ENCODE data around the gene CYTIP.

The CYTIP gene

DNA sequence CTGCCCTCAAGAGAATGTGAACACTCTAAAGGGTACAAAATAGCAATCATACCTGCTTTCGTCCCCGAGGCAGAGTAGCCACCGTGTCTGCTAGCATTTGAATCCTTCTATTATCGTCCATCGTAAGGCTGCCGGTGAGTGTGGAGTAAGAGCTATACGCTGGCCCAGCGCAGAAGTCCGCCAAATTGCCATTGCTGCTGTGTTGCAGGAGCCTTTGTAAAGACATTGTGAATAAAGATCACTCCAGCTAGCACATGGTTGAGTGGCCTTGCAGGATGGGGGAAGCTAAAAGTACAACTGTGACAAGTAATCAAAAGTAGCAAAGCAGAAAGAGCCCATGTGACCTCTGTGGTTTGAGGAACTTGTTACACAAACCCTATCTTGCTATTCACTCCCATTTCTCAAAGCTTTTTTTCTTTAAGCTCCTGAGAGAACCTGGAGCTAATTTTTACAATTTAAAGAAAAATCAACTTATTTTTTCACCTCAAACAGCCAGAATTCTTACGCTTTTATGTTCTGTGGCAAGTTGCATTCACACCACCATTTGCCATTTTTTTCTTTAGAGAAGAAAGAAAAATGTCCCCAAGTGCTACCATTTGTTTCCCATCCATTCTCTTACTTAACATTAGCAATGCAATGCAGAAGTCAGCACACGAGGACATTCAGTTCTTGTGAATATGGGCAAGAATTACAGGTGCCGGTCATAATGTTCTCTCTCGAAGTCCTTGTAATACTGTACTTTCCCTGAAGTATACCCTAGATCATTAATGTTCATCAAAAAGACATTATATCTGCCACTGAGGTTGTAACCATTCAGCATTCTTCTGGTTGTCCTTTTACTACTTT lies at the start of gene CYTIP:
Gene CYTIP (minus strand): TSS at position 295 of the 846 bp plus-strand sequence. CDS start 69 bp downstream, at position 226.
- peak; percentile 57 to 67 for DNase-seq

DNA sequence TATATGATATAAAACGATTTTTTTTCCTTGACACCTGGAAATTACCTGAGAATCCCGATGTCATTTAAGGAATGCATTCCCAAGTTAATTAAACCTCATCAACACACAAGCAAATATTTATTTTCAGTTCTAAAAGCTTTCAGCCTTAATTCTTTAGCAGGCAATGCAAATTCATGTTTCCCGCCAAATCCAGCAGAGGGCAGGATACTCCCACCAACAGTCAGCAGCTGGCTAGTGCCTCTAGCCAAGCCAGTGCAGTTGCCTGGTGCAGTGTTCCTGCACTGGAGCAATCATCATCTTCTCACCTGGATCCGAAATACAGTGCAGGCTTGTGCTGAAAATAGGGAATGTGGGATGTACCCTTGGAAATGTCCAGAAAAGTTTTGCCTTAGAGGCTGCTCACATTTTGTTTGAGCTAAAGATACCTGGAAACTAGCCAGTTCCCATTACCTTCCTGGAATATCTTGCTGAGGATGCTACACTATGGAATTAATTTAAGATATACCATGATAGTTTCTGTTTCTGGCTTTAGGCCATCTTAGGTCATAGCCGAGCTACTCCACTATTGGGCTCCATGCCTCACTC lies 48.4 kb upstream of the CYTIP start:
- peak; percentile 65 to 80 for DNase-seq

DNA sequence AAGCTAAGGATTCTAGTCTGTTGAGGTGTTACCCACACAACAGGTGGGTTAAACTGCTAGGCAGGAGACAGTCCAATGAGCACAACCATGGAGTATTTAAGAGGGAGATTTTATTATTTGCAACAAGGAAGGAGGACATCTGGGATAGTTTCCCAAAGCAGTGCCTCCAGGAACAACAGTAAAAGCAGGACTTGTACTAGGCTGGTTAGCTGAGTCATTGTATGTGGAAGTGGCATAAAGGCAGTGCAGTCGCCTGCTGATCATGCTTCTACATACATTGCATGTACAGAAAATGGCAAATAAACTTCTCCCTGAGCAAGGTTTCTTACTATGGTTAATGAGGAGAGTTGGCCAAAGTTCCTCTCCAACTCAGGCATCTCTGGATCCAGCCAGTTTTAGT lies 46.1 kb upstream of the CYTIP start:
- DNase-seq = no peak

DNA sequence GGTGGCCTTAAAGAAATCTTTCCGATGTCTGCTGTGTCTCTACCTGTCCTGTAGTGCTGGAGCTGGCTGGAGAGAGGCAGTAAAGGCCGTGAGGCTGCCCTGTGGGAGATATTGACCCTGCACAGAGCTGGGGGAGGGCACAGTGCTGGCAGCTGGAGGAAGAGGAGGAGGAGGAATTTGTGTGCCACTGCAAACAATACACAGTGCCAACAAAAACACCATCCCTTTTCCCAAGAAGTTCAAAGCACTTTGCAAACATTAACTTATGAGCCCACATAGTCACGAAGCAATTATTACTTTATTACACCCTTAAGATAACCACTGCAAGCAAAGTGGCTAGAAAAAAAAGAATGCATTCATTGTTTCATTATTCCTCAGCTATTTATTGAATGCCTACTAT lies 45.0 kb upstream of the CYTIP start:
- no peak for DNase-seq

DNA sequence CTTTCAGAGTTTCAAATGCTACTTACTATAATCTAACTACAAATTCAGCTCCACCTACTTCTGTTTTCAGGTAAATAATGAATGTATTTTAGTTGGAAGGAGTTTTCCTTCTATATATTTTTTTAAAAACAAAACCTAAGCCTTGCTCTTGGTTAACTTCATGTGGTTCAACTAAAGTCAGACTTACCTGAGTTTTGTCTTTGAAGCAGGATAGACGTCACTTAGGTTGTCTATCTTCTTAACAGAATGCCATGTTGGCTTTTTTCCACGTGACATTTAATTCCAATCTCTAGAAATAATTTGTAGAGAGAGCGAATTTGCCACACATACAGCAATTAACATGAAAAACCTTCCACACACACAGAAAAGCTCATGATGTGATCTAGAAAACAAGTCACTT lies 43.9 kb upstream of the CYTIP start:
- DNase-seq = no peak

DNA sequence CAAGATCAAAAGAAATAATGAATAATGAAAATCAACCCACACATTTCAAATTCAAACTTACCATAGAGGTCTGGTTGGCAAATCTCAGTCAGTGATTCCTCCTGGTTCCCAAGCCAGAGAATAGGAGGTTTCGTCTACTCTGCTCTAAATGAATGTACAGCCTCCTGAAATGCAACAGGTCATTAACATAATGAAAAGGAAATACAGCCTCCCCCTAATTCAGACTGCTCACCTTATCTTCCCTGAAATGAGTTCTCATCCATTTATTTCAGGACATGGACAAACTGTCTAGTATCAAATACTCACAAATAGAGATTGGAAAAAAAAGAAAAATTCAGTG lies 43.4 kb upstream of the CYTIP start:
- DNase-seq = no peak

DNA sequence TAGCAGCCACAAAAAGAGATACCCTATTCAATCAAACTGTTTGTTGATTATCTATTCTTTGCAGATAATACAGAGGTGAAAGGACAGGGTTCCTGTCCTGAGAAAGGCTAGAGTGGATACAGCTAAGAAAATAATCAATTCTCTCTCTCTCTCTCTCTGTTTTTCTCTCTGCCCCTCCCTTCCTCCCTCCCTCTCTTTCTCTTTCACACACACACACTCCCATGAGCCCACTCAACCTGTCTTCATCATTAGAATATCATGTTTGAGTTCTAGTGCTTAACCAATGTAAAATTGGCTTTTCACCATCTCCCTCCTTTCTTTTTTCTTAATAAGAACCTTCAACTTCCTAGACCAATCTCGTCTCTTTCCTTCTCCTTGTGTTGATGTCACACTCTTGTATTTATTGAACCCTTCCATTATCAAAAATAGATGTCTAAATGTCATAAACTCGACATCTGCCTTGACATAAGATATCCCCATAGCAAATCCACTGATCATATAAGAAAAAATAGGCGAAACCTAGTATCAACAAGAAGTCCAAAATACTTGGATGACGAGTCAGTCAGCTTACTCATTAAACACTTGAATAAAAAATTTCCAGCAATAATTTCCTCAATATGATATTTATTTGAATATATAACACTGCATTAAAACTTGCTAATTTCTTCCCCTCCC lies 42.8 kb upstream of the CYTIP start:
- DNase-seq = no peak

DNA sequence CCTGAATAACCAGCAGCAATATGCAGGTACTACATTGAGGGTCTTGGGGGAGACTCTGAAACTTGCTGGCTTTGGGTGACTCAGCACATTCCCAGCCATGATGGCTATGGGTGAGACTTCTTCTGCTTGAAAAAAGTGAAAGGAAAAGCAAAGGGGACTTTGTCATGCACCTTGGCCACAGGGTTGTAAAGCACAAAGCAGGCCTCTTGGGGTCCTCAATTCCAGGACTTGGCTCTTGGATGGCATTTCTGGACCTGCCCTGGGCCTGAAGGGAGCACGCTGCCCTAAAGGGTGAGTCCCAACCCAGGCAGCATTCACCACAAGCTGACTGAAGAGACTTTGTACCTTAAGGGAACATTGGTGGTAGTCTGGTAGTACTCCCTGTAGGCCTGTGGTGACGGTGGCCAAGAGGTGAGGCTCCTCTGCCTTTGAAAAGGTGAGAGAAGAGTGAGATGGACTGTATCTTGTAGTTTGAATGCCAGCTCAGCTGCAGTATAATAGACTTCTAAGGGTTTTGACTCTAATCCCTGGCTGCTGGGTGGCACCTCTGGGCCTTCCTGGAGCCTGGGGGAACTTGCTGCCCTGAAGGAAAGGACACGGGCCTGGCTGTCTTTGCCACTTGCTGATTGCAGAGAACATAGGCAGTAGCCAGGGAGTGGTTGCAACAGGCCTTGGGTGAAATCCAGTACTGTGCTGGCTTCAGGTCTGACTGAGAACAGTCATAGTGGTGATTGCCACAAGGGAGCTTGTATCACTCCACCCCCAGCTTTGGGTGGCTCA lies 36.5 kb upstream of the CYTIP start:
- DNase-seq = no peak

DNA sequence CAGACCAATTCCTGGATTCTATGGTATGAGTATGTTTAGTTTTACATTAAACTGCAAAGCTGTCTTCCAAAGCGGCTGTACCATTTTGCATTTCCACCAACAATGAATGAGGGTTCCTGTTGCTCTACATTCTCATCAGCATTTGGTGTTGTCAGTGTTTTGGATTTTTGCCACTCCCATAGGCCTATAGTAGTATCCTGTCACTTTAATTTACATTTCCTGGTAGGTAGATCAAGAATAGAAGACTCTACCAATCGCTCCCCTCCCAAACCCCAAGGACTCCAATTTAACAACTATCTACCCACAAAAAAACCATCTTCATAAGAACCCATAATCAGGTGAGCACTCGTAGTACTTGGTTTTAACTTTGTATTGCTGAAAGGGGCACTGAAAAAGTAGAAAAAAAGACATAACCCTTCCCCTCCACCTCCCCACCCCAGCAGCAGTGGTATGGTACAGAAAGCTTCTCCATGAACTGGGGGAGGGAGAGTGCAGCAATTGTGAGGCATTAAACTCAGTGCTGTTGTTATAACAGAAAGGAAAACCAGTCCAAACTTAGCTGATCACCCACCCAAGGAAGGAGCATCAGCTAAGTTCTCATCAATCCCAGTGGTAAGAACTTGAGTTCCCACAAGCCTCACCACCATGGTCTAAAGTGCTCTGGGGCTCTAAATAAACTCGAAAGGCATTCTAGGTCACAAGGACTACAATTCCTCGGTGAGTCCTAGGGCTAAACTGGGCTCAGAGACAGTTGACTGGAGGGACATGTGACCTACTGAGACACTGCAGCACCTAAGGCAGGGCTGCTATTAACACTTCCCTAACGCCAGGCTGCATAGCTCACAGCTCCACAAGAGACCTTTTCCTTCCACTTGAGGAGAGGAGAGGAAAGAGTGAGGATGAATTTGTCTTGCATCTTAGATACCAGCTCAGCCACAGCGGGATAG lies 35.5 kb upstream of the CYTIP start:
- no peak for DNase-seq

DNA sequence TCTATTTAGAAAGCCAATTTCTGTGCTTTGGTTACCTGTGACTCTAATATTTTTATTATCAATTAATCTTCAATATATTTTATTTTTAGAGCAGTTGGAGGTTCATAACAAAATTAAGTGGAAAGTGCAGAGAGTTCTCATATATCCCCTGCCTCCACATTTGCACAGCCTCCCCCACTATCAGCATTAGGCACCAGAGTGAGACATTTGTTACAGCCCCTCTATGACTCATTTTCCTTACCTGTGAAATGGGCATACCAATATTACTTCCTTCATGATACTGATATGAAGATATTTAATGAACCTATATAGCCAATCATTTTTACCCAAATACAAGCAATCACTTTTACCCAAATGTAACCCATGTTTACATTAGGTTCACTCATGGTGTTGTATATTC lies 34.0 kb upstream of the CYTIP start:
- DNase-seq = no peak

DNA sequence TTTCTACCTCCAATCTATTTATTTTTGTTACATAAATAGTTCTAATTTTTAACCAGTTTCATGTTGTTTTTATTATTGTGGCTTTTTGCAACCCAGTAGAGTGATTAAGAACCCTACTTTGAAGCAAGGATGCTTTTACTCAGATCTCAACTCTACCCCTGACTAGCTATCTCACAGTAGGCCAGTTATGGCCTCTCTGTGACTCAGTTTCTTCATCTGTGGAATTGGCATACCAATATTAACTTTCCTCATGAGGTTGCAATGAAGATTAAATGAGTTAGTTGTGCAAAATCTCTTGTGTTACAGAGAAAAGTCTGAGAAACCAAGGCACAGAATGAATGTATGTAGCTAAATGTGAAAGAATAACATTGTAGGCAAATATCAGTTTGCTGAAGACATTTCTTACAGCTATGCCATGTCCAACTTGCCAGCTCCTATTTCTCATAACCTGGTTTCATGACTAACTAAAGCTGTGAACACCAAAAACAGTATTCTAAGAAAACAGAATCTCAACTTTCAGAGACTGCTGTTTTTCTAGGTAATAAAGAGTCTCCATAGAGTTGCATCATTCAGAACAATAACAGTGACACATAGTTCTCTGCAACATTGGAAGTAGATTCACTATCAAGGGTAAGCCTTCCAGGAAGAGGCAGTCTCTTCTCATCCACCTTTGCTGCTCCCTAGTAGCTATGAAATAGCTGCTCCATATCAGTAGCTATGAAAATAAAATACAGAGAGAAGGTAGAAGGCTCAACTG lies 33.2 kb upstream of the CYTIP start:
- DNase-seq = no peak

DNA sequence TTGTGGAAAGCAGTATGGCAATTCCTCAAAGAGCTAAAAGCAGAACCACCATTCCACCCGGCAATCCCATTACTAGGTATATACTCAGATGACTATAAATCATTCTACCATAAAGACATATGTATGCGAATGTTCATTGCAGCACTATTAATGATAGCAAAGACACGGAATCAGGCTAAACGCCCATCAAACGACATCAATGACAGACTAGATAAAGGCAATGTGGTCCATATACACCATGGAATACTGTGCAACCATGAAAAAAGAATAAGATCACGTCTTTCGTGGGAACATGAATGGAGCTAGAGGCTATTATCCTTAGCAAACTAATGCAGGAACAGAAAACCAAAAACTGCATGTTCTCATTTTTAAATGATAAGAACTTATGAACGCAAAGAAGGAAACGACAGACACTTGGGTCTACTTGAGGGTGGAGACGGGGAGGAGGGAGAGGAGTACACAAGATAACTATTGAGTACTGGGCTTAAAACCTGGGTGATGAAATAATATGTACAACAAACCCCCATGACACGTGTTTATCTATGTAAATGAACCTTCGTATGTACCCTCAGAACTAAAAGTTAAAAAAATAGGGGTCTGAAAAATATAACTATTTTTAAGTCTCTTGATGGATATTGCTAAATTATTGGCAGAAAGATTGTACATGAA lies 32.0 kb upstream of the CYTIP start:
- no peak for DNase-seq

DNA sequence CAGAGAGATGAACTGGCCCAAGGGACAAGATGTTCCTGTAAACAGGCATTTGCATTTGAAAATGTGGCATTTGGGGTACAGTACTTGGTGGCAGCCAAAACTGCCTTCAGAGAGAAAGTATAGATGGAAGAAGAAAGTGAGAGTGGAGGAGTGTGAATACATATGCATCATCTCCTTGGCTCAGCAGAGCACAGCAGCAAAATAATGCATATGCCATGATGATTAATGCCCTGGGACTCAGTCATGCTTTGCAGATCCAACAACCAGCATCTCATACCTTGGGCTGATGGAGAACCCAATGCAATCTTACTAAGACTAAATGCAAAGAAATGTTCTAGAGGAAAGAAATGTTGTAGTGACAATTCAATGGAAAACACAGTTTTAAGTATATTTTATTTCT lies 29.7 kb upstream of the CYTIP start:
- DNase-seq = no peak

DNA sequence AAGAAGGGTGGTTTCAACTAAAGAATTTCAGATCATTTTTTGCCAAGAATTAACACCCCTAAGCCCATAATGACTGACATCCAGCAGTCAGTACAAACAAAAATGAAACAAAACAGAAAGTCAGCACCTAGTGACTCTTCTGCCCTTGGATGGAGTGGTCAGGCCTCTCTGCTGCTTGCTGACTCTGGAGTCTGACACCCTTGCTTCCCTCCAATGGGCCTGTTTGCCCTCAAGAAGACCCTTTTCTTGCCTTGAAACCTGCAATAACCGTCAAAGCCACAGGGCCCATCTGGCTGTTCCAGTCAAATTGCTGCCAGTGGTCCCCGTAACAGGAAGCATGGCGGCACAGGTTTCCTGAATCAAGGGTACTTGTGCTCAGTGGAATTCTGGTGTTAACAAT lies 27.2 kb upstream of the CYTIP start:
- no peak for DNase-seq

DNA sequence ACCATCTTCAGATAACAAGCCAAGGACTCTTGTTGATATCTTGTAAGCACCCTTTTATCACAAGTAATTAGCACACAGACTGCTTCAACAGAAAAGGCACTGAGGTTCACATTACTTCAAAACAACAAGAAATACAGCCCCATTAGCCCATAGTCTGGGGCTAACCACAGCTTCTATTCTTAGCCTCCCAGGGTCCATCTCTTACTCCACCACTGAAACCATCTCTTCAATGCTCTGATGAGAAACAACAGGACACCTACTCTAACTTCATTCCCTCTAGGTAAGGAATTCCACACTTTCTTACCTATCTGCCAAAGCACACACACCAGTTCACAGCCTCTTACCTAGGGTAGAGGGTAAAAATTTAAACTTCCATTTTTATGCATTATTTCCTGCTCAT lies 26.4 kb upstream of the CYTIP start:
- DNase-seq = no peak

DNA sequence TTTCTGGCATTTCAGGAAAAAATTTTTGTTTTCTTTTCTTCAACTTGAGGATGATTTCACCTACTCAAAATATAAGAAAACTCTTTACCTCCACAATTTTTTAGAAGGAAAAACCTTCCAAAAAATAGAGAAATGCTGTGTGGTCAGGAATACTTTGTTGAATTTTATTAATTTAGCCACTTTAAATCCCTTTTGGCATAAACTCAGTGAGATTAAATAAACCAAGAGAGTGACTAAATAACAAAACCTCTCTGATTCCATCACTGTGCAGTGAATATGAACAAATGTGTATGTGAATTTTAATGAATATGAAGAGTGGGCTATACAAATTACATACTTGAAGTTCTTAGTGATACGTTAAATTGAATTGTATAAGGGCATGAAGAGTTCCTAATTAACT lies 25.8 kb upstream of the CYTIP start:
- no peak for DNase-seq

DNA sequence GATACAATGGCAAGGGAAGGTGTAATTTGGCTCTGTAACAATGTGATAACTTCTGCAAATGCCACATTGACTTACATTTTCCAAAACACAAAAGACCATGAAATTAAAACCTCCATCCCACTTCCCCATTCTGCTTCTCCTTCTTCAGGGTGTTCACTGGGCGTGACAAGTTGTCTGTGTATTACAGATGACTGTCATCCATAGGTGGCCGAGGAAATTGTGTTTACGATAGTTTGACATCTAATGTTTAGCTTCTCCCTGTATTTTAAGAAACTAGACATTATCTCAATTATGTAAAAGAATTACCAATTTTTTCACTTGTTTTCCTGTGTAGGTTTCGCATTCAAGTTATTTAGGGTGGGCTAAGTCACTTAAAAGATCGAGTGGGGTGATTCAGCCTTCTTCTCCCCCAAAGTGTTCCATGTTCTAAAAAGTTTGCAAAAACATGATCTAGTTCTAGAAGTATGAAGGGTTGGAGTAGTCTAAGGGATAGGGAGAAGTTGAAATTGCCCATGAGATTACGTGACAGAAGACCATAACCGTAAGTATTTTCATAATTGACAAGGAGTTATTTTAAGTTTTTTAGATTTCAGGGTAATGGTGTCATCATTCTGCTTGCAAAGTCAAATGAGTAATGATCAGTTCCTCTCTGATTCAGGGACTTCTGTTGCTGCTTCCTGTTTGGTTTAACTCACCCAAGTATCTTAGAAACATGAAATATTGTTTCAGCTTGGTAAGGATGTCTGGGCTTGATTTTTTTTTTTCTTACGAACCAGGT lies 25.2 kb upstream of the CYTIP start:
- peak in 1 of 2 donors; percentile 29 for DNase-seq

DNA sequence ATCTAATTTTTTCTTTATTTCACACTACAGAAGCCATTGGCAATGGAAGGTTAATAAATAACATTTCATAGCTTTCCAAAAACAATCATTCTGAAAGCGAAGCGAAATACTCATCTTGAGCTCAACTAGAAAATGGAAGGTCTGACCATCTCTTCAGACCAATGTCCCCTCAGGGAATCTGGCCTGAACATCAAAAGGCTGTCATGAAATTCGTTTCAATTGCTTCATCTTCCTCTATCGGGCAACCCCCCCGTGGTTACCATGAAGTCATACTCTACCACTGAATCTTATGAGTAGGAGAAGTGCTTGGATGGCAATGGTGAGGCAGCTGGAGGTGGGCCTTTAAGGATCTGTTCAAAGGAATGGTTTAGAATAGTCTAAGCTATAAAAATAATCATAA lies 22.9 kb upstream of the CYTIP start:
- no peak for DNase-seq

DNA sequence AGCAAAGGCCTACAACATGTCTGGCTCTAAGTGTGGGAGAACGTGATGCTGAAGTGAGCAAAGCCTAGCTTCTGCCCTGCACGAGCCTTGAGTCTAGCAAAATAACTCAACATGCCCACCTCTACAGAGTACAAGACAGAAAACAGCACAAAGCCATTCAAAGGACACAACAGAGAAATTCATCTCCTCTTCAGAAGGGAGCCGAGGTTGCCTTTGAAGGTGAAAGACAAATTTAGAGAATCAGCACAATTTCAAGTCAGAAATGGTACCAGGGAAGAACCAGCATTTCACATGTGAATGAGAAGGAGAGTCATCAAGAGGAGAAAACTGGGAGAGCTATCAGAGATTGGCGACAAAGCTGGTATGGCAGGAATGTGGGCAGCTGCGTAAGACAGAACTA lies 21.7 kb upstream of the CYTIP start:
- DNase-seq = no peak

DNA sequence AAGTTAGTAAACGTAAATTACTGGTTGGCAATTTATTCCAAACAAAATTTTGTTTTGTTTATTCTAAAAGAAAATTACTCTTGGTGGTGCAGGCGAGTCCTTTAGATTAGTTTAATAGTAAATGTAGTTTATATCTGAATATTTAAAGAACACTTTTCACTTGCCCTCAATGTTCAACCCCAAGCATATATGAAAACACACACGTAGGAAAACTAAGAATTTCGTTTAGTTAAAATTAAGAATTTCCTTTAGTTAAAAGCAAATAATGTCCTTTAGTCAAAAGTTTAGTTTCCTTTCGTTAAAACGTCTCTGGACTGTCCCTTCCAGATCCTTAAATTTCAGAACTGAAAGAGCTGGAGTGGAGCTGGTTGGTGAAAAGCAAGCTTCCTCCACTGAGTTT lies 19.1 kb upstream of the CYTIP start:
- no peak for DNase-seq
